ENCODE data around the gene ZNF253.
"Not testable (repeated sequence)": the region's sequence is repeated elsewhere in the genome, so short reads cannot be mapped to it uniquely, and the experiment has no call there.

DNA sequence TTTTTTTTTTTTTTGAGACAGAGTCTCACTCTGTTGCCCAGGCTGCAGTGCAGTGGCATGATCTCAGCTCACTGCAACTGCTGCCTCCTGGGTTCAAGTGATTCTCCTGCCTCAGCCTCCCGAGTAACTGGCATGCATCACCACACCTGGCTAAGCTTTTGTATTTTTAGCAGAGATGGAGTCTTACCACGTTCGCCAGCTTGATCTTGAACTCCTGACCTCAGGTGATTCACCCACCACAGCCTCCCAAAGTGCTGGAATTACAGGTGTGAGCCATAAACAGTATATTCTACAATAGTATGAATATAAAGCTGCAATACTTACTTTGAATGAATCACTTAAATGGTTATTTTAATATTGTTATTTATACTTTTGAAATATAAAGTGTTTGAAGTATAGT, 41.9 kb downstream of the ZNF253 start:
- TF ChIP-seq POLR2AphosphoS5, CTCF (IDR thresholded peaks at IDR 0.05): not testable (repeated sequence)

All from stomach (tissue), 4 donors.